Activated naive CD4-positive, alpha-beta T cell treated with anti-CD3 and anti-CD28 coated beads for 36 hours (primary cell): Measurements from ENCODE around the gene SELPLG. TPM values are rescaled to one million over a fixed set of nuclear protein-coding genes. Genes with fewer than 3 reads are reported as not detected.
"Not testable (repeated sequence)": the region's sequence is repeated elsewhere in the genome, so short reads cannot be mapped to it uniquely, and the experiment has no call there.

Source experiments
- CTCF ChIA-PET: fragments of 350-600 bp; sonication (Branson Sonifier 250); formaldehyde crosslinking; loops from one replicate; lab custom pipeline; 2021; ENCODE audit warnings: antibody characterized with exemption; lab: Charles Lee
- DNase-seq: peaks from one replicate; pipeline ENCODE4 v3.0.0-alpha.2; 2020
- H3K27ac Mint-ChIP-seq: one replicate; pipeline ENCODE4 v1.8.0; 2021; ENCODE audit warnings: mild to moderate bottlenecking, mixed read lengths
- H3K27me3 Mint-ChIP-seq: one replicate; pipeline ENCODE4 v1.8.0; 2021; ENCODE audit warnings: low read depth, mixed read lengths
- H3K36me3 Mint-ChIP-seq: one replicate; pipeline ENCODE4 v1.8.0; 2021; ENCODE audit warnings: low read depth, mixed read lengths
- H3K4me1 Mint-ChIP-seq: one replicate; pipeline ENCODE4 v1.8.0; 2021; ENCODE audit warnings: low read depth, mixed read lengths
- H3K4me3 Mint-ChIP-seq: one replicate; pipeline ENCODE4 v1.8.0; 2021; ENCODE audit warnings: mild to moderate bottlenecking, moderate library complexity, mixed read lengths
- H3K9me3 Mint-ChIP-seq: one replicate; pipeline ENCODE4 v1.8.0; 2021; ENCODE audit warnings: mixed read lengths
- intact Hi-C: fragments of 100-400 bp; cut with micrococcal nuclease; formaldehyde crosslinking; loops from one replicate; pipeline ENCODE4 v1.15.1; 2023
- total RNA-seq, 2 experiments: library from RNA; stranded (reverse); gene quantifications; one replicate each; pipeline ENCODE4 v1.2.3, GENCODE V29; 2021

Gene SELPLG
- total RNA-seq, 2 experiments from 2014 or later: 19.9 to 21.9 TPM

- peaks cover 47% of the 10 kb centered on the region for H3K4me1 Mint-ChIP-seq
- no peaks in the 10 kb centered on the region for H3K27me3 Mint-ChIP-seq
- peak; percentile 66 for DNase-seq
- peak overlapping the region; percentile 100 for H3K27ac Mint-ChIP-seq
- CTCF ChIA-PET: interaction anchor here (0.6 to 8.9 kb wide), 9 partner anchors 10 to 523 kb away, joined by 3 to 77 read pairs (median 4); no protein-coding TSS in a partner anchor
- H3K9me3 Mint-ChIP-seq: peaks cover 4% of the 10 kb centered on the region
- intact Hi-C loops: loop anchor here (10.0 kb wide), 1 partner anchor 1359 kb away; the partner anchor contains the start of genes ANKRD13A and GIT2
- peak overlapping the region; percentile 98 for H3K4me3 Mint-ChIP-seq
- peaks cover 18% of the 10 kb centered on the region for H3K36me3 Mint-ChIP-seq
Observed at GRCh38 chr12:108635201-108635996, 1.7 kb upstream of the SELPLG start.

- peaks cover 20% of the 10 kb centered on the region for H3K36me3 Mint-ChIP-seq
- H3K4me3 Mint-ChIP-seq: peak overlapping the region; percentile 98
Observed at GRCh38 chr12:108634341-108634751, 652 bp upstream of the SELPLG start.

DNA sequence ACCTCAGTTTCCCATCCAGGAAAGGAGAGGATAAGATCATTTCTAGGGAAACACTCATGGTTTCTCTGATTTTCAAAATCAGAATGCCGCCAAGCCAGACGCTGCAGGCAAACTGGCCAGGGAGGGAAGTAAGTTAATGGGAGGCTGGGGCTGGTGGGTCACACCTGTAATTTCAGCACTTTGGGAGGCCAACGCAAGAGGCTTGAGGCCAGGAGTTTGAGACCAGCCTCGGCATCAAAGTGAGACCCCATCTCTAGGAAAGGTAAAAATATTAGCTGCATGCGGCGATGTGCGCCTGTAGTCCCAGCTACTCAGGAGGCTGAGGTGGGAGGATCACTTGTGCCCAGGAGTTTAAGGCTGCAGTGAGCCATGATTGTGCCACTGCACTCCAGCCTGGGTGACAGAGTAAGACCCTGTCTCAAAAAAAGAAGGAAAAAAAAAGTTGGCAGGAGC, 587 bp downstream of the SELPLG start:
- intact Hi-C loops: loop anchor here (1.0 to 10.0 kb wide), 8 partner anchors 16 to 1949 kb away; partner anchors contain the start of genes ALKBH2, ANKRD13A, FICD and GIT2
- DNase-seq: no peak
- H3K4me3 Mint-ChIP-seq: peak overlapping the region; percentile 98
- peak overlapping the region; percentile 100 for H3K27ac Mint-ChIP-seq
- H3K4me1 Mint-ChIP-seq: peaks cover 57% of the 10 kb centered on the region
- peaks cover 25% of the 10 kb centered on the region for H3K36me3 Mint-ChIP-seq
- CTCF ChIA-PET: interaction anchor here (0.6 to 8.9 kb wide), 12 partner anchors 13 to 193 kb away, joined by 3 to 77 read pairs (median 4); no protein-coding TSS in a partner anchor
- H3K9me3 Mint-ChIP-seq: peaks cover 4% of the 10 kb centered on the region
- H3K27me3 Mint-ChIP-seq: no peaks in the 10 kb centered on the region

More at GRCh38 chr12:108634341-108634751, 652 bp upstream of the SELPLG start:
- peak; percentile 80 for DNase-seq
- H3K4me1 Mint-ChIP-seq: peaks cover 53% of the 10 kb centered on the region
- H3K27ac Mint-ChIP-seq: peak overlapping the region; percentile 100
- H3K9me3 Mint-ChIP-seq: peaks cover 4% of the 10 kb centered on the region
- intact Hi-C loops: loop anchor here (1.0 to 10.0 kb wide), 6 partner anchors 30 to 1948 kb away; partner anchors contain the start of genes ANKRD13A, CORO1C, GIT2 and PPTC7
- no peaks in the 10 kb centered on the region for H3K27me3 Mint-ChIP-seq
- CTCF ChIA-PET: interaction anchor here (0.8 to 8.9 kb wide), 10 partner anchors 11 to 169 kb away, joined by 3 to 77 read pairs (median 8); no protein-coding TSS in a partner anchor

- Mint-ChIP-seq H3K4me1 (peaks cover 67% of the 10 kb centered on the region), H3K36me3 (peaks cover 31% of the 10 kb centered on the region)
Observed at GRCh38 chr12:108631261-108631660, 2.4 kb downstream of the SELPLG start.

DNA sequence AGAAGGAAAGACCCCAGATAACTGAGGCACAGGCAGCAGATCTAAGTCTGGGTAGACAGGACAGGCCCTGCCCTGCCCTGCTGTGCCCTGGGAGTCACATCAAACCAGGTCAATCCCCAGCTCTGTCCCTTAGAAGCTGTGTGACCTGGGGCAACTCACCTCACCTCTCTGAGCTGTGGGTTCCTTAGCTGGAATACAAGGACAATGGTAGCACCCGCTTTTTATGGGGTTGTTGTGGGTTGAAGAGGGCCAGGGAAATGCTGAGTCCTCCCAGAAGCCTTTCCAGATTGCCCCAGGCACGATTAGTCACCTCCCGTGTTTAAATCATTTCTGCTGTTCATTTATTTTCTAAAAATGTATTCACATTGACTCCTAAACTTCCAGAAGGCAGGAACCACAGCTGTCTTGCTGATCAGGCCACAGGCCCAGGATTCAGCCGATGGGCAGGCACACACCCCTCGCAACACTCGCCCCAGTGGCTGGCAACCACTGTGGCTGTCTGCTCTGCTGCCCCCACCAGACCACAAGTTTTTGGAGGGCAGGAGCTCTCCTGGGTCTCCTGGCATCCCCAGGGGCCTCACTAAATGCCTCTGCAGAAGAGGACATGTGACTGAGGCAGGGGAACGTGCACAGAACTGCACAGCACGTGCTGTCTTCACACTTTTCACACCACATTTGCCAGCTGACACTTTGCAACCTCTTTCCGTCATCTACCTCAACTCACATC, 3.0 kb downstream of the SELPLG start:
- DNase-seq: peak; percentile 40
- CTCF ChIA-PET: interaction anchor here (0.7 to 5.6 kb wide), 4 partner anchors 14 to 62 kb away, joined by 3 to 63 read pairs (median 4); no protein-coding TSS in a partner anchor
- Mint-ChIP-seq H3K9me3 (peaks cover 4% of the 10 kb centered on the region), H3K27ac (peak overlapping the region; percentile 100), H3K4me1 (peaks cover 63% of the 10 kb centered on the region), H3K36me3 (peaks cover 33% of the 10 kb centered on the region), H3K27me3 (no peaks in the 10 kb centered on the region), H3K4me3 (peak overlapping the region; percentile 90)
- intact Hi-C loops: loop anchor here (5.0 to 10.0 kb wide), 3 partner anchors 227 to 1952 kb away; partner anchors contain the start of genes ANKRD13A, GIT2, PPTC7 and SSH1

More at GRCh38 chr12:108631261-108631660, 2.4 kb downstream of the SELPLG start:
- not testable (repeated sequence) for H3K27me3 Mint-ChIP-seq, DNase-seq, H3K9me3 Mint-ChIP-seq
- intact Hi-C loops: loop anchor here (5.0 to 10.0 kb wide), 3 partner anchors 226 to 1951 kb away; partner anchors contain the start of genes ANKRD13A, GIT2, PPTC7 and SSH1
- CTCF ChIA-PET: interaction anchor here (0.7 to 8.9 kb wide), 5 partner anchors 14 to 63 kb away, joined by 3 to 77 read pairs (median 5); no protein-coding TSS in a partner anchor
- Mint-ChIP-seq H3K27ac (peak overlapping the region; percentile 100), H3K4me3 (peak overlapping the region; percentile 98)

DNA sequence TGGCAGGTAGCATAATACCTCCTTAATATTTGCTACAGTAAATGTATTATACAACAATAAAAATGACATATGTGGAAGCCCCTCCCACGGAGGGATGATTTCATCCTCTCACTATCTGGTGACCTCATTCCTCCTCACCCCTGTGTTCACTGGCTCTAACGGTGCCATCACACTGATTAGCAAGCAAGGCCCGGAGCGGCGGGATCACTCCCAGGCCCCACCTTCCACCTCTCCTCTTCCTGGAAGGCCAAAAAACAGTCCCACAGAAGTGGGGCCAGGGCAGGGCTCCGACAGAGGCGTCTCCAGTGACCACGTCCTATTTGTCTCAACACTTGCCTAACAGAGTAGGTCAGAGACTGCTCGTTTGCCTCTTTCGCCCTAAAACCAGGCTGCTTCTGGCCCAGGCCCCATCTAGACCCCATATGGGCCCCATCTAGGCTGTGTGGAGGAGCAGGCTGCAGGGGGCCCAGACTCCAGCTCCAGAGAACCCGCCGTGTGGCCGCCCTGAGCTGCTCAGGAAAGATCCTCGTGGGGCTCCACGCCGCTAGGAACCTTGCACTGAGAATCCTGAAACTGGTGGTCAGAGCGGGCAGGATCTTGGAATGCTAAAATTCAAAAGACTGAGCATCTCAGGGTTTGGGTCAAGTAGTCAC, 3.7 kb downstream of the SELPLG start:
- Mint-ChIP-seq H3K27ac (peak overlapping the region; percentile 100), H3K9me3 (peaks cover 4% of the 10 kb centered on the region), H3K4me1 (peaks cover 61% of the 10 kb centered on the region), H3K27me3 (no peaks in the 10 kb centered on the region), H3K36me3 (peaks cover 35% of the 10 kb centered on the region), H3K4me3 (peak overlapping the region; percentile 90)
- peak; percentile 84 for DNase-seq
- intact Hi-C loops: loop anchor here (1.0 to 10.0 kb wide), 8 partner anchors 34 to 1952 kb away; partner anchors contain the start of genes ANKRD13A, CORO1C, GIT2 and PPTC7
- CTCF ChIA-PET: interaction anchor here (0.7 to 5.6 kb wide), 4 partner anchors 13 to 66 kb away, joined by 3 to 63 read pairs (median 4); no protein-coding TSS in a partner anchor

DNA sequence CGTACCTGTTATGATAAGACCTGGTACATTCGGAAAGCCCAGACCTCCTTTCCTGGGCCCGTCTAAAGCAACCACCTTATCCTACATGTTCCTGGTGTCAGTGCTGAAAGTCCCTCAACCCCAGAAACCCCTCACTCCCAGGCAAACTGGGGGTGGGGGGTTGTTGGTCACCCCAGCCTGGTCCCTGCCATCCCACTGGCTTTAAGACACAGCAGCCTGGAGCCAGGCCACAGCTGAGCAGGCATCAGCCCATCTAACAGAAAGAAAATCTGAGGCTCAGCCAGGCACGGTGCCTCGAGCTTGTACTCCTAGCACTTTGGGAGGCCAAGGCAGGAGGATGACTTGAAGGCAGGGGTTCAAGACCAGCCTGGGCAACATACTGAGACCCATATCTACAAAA, 4.5 kb downstream of the SELPLG start:
- H3K4me1 Mint-ChIP-seq: peaks cover 53% of the 10 kb centered on the region
- CTCF ChIA-PET: interaction anchor here (0.9 to 5.6 kb wide), 2 partner anchors 12 to 65 kb away, joined by 4 to 63 read pairs; no protein-coding TSS in a partner anchor
- intact Hi-C loops: loop anchor here (1.0 to 2.0 kb wide), 5 partner anchors 35 to 424 kb away; partner anchors contain the start of genes CORO1C and USP30
- peaks cover 36% of the 10 kb centered on the region for H3K36me3 Mint-ChIP-seq
- H3K9me3 Mint-ChIP-seq: peaks cover 4% of the 10 kb centered on the region
- peak; percentile 51 for DNase-seq
- no peaks in the 10 kb centered on the region for H3K27me3 Mint-ChIP-seq
- peak overlapping the region; percentile 90 for H3K4me3 Mint-ChIP-seq
- peak overlapping the region; percentile 100 for H3K27ac Mint-ChIP-seq

GRCh38 chr12:108627134-108627920, 6.4 kb downstream of the SELPLG start:
- Mint-ChIP-seq H3K4me1 (peaks cover 51% of the 10 kb centered on the region), H3K27ac (peak overlapping the region; percentile 100), H3K4me3 (no peak overlapping the region), H3K27me3 (no peaks in the 10 kb centered on the region), H3K9me3 (peaks cover 4% of the 10 kb centered on the region), H3K36me3 (peaks cover 45% of the 10 kb centered on the region)
- intact Hi-C loops: no loop called here
- DNase-seq: no peak
- CTCF ChIA-PET: interaction anchor here (0.6 to 5.6 kb wide), 12 partner anchors 10 to 176 kb away, joined by 3 to 63 read pairs (median 3); partner anchors contain the start of gene ISCU

- H3K4me1 Mint-ChIP-seq: peaks cover 38% of the 10 kb centered on the region
- intact Hi-C loops: no loop called here
- H3K27ac Mint-ChIP-seq: no peak overlapping the region
- H3K4me3 Mint-ChIP-seq: no peak overlapping the region
- no peaks in the 10 kb centered on the region for H3K27me3 Mint-ChIP-seq
- DNase-seq: no peak
- H3K36me3 Mint-ChIP-seq: peaks cover 40% of the 10 kb centered on the region
- CTCF ChIA-PET: no interaction called here
- no peaks in the 10 kb centered on the region for H3K9me3 Mint-ChIP-seq
Observed at GRCh38 chr12:108625228-108625627, 8.5 kb downstream of the SELPLG start.

DNA sequence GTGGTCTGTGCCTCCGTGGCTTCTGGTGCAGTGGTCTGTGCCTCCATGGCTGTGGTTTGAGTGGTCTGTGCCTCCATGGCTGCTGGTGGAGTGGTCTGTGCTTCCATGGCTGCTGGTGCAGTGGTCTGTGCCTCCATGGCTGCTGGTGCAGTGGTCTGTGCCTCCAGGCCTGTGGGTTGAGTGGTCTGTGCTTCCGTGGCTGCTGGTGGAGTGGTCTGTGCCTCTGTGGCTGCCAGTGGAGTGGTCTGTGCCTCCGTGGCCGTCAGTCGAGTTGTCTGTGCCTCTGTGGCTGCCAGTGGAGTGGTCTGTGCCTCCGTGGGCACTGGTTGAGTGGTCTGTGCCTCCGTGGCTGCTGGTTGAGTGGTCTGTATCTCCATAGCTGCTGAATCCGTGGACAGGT, 10.1 kb downstream of the SELPLG start:
- peak overlapping the region; percentile 51 for H3K27ac Mint-ChIP-seq
- intact Hi-C loops: no loop called here
- H3K36me3 Mint-ChIP-seq: peaks cover 35% of the 10 kb centered on the region
- H3K27me3 Mint-ChIP-seq: no peaks in the 10 kb centered on the region
- H3K4me3 Mint-ChIP-seq: no peak overlapping the region
- peaks cover 36% of the 10 kb centered on the region for H3K4me1 Mint-ChIP-seq
- no peaks in the 10 kb centered on the region for H3K9me3 Mint-ChIP-seq
- DNase-seq: no peak
- CTCF ChIA-PET: interaction anchor here (1.0 kb wide), 1 partner anchor 59 kb away, joined by 3 read pairs; no protein-coding TSS in a partner anchor
